GM12878 (cell line): Measurements from ENCODE around the gene MAD1L1. TPM values are rescaled to one million over a fixed set of nuclear protein-coding genes. Genes with fewer than 3 reads are reported as not detected.

Experiments
- ATAC-seq: fragments of 200-7000 bp; cut with Tn5 transposase; 3 replicates; pipeline ENCODE4 v1.9.1; 2020; ENCODE audit warnings: mild to moderate bottlenecking, moderate library complexity
- BruUV-seq: library from RNA; stranded (reverse); fragments of 400-500 nt; replicated peaks from 2 replicates; lab custom pipeline; 2021; lab: Mats Ljungman, UMichigan
- CTCF ChIA-PET: fragments of 300-600 bp; sonication (Branson Sonifier 250); formaldehyde crosslinking; extraction: SDS; loops from one replicate; lab custom pipeline; 2021; ENCODE audit warnings: inconsistent platforms; lab: Yijun Ruan, JAX
- POLR2A ChIA-PET: fragments of 350-600 bp; formaldehyde crosslinking; extraction: SDS; loops from one replicate; lab custom pipeline; 2021; ENCODE audit warnings: inconsistent platforms; lab: Charles Lee
- RAD21 ChIA-PET: fragments of 300-600 bp; sonication (Branson Sonifier 250); formaldehyde crosslinking; loops from one replicate; lab custom pipeline; 2023; ENCODE audit warnings: antibody characterized with exemption; ENCODE audit not compliant: unreplicated experiment; lab: Charles Lee
- SMC1A ChIA-PET: fragments of 300-600 bp; sonication (Branson Sonifier 250); formaldehyde crosslinking; loops from one replicate; lab custom pipeline; 2023; ENCODE audit not compliant: unreplicated experiment, uncharacterized antibody; lab: Charles Lee
- DNase-seq: peaks from one replicate; pipeline ENCODE4 v3.0.0-alpha.2; 2011; ENCODE audit warnings: low read depth, low spot score
- FAIRE-seq: peaks from 3 replicates; lab custom pipeline; 2011; peaks lifted over from hg19 to GRCh38; lab: Jason Lieb, UNC
- H2AFZ ChIP-seq: 2 replicates; pipeline ENCODE4 v1.6.0; 2011; ENCODE audit warnings: low read depth, low read length, control low read depth; ENCODE audit not compliant: control insufficient read depth
- H3K27ac ChIP-seq: 2 replicates; pipeline ENCODE4 v1.5.1; 2011; ENCODE audit warnings: control low read depth; ENCODE audit not compliant: control insufficient read depth, insufficient read depth
- H3K27me3 ChIP-seq, 2 experiments: replicated peaks in 1 of 2; 2 replicates each; pipeline versions ENCODE4 v1.6.0 to v1.6.1; 2011; ENCODE audit warnings: low read length in 1 of 2; ENCODE audit not compliant: control insufficient read depth in 2 of 2, insufficient read depth in 2 of 2
- H3K36me3 ChIP-seq, 2 experiments: 2 replicates each; pipeline ENCODE4 v1.5.1; 2011; ENCODE audit warnings: low read length in 1 of 2; ENCODE audit not compliant: control insufficient read depth in 2 of 2, insufficient read depth in 2 of 2
- H3K4me1 ChIP-seq: 2 replicates; pipeline ENCODE4 v1.6.1; 2011; ENCODE audit warnings: mild to moderate bottlenecking, low read length, moderate library complexity, mixed read lengths; ENCODE audit not compliant: control insufficient read depth, insufficient read depth
- H3K4me2 ChIP-seq: 2 replicates; pipeline ENCODE4 v1.6.0; 2011; ENCODE audit warnings: control low read depth; ENCODE audit not compliant: control insufficient read depth, insufficient read depth
- H3K4me3 ChIP-seq: fragments of 200-600 bp; sonication (generic); 2 replicates; pipeline ENCODE4 v1.5.1; 2016
- H3K79me2 ChIP-seq: 2 replicates; pipeline ENCODE4 v1.6.0; 2011; ENCODE audit warnings: low read length; ENCODE audit not compliant: control insufficient read depth, insufficient read depth
- H3K9ac ChIP-seq: 2 replicates; pipeline ENCODE4 v1.8.0; 2011; ENCODE audit warnings: low read length, control low read depth, mixed read lengths; ENCODE audit not compliant: control insufficient read depth, insufficient read depth
- H3K9me3 ChIP-seq: replicated peaks from 3 replicates; pipeline ENCODE4 v1.5.1; 2011; ENCODE audit warnings: mild to moderate bottlenecking, low read length; ENCODE audit not compliant: control insufficient read depth, insufficient read depth
- H4K20me1 ChIP-seq: 2 replicates; pipeline ENCODE4 v1.6.0; 2011; ENCODE audit not compliant: control insufficient read depth, insufficient read depth
- BCL3 ChIP-seq: IDR thresholded peaks from 2 replicates; pipeline ENCODE4 v1.6.1; 2011; ENCODE audit warnings: borderline replicate concordance, low read depth, mild to moderate bottlenecking, moderate library complexity, low read length; ENCODE audit not compliant: insufficient read depth, poor library complexity, severe bottlenecking
- CHD4 ChIP-seq: fragments of 200-600 bp; sonication (generic); IDR thresholded peaks from 2 replicates; pipeline ENCODE4 v1.6.1; 2016; ENCODE audit warnings: mild to moderate bottlenecking
- FOS ChIP-seq: IDR thresholded peaks from 3 replicates; pipeline ENCODE4 v1.6.1; 2011; ENCODE audit warnings: borderline replicate concordance; ENCODE audit not compliant: insufficient read length; ENCODE audit errors: extremely low read depth
- GATAD2B ChIP-seq: fragments of 450-650 bp; conservative IDR thresholded peaks from 2 replicates; pipeline ENCODE4 v1.6.1; 2017; ENCODE audit warnings: low read depth, mild to moderate bottlenecking, moderate library complexity
- JUNB ChIP-seq: IDR thresholded peaks from 2 replicates; pipeline ENCODE4 v1.6.1; 2016; ENCODE audit warnings: antibody characterized with exemption, mild to moderate bottlenecking
- JUND ChIP-seq: IDR thresholded peaks from 2 replicates; pipeline ENCODE4 v1.6.1; 2012; ENCODE audit warnings: low read depth, mild to moderate bottlenecking, low read length, improper control_type of control experiment, moderate library complexity
- POLR2AphosphoS2 ChIP-seq: IDR thresholded peaks from 2 replicates; pipeline ENCODE4 v1.6.1; 2011; ENCODE audit warnings: low read depth, mild to moderate bottlenecking, low read length, improper control_type of control experiment, moderate library complexity
- RAD51 ChIP-seq: fragments of 450-650 bp; IDR thresholded peaks from 2 replicates; pipeline ENCODE4 v1.6.1; 2016; ENCODE audit warnings: moderate library complexity, mild to moderate bottlenecking, inconsistent platforms
- SMAD1 ChIP-seq: fragments of 450-650 bp; IDR thresholded peaks from 2 replicates; pipeline ENCODE4 v1.6.1; 2018; ENCODE audit warnings: mild to moderate bottlenecking, low read depth; ENCODE audit not compliant: partially characterized antibody
- TCF12 ChIP-seq: IDR thresholded peaks from 2 replicates; pipeline ENCODE4 v1.6.1; 2011; ENCODE audit warnings: low read depth, mild to moderate bottlenecking, low read length
- WRNIP1 ChIP-seq: IDR thresholded peaks from 2 replicates; pipeline ENCODE4 v1.6.1; 2011; ENCODE audit warnings: low read depth, low read length, improper control_type of control experiment, borderline replicate concordance
- ZNF207 ChIP-seq: fragments of 450-650 bp; IDR thresholded peaks from 2 replicates; pipeline ENCODE4 v1.6.1; 2014; ENCODE audit warnings: antibody characterized with exemption, mild to moderate bottlenecking, borderline replicate concordance
- WGBS: methylation state at CpG from one replicate; pipeline ENCODE4 v1.1.6; 2016; ENCODE audit warnings: low lambda C conversion rate; ENCODE audit not compliant: insufficient replicate concordance, insufficient coverage; ENCODE audit errors: missing lambda C conversion rate; 5-methylcytosine and 5-hydroxymethylcytosine counted together
- in situ Hi-C: fragments of 300-500 bp; cut with MboI; formaldehyde crosslinking; loops from 9 replicates; pipeline ENCODE4 v1.14.3; 2018; ENCODE audit warnings: mixed read lengths
- intact Hi-C: fragments of 100-400 bp; cut with micrococcal nuclease; formaldehyde crosslinking; loops from one replicate; pipeline ENCODE4 v1.14.2; 2022; ENCODE audit not compliant: unreplicated experiment
- polyA plus RNA-seq, 11 experiments: library from polyadenylated mRNA; depleted of rRNA in 4 of 11; unstranded in 6 of 11; stranded (reverse) in 5 of 11; fragments of >200 nt; fragmentation: Nextera tagmentation in 4 of 11; fragmentation: Illumina TruSeq in 1 of 11; extraction: Ambion mirVana in 4 of 11; extraction: Trizol in 1 of 11; gene quantifications; 1 replicate in 1 of 11; 2 replicates in 10 of 11; pipeline versions ENCODE4 v1.2.1 to v1.2.3, GENCODE V29; 2011 to 2016; ENCODE audit warnings: inconsistent platforms in 2 of 11, missing spikeins in 2 of 11, low read depth in 1 of 11
- total RNA-seq, 4 experiments: library from RNA; depleted of rRNA in 3 of 4; stranded (reverse); fragments of >200 nt in 3 of 4; fragmentation: Illumina TruSeq in 1 of 4; extraction: Trizol in 1 of 4; gene quantifications; 2 replicates each; pipeline versions ENCODE4 v1.2.1 to v1.2.3, GENCODE V29; 2013 to 2021
- TF ChIP-seq, protein P1 (sequence below): fragments of 150-350 bp; IDR thresholded peaks from 2 replicates; pipeline ENCODE4 v1.6.1; 2014; ENCODE audit warnings: mild to moderate bottlenecking, low read depth, low read length

MAD1L1 gene
- total and polyA plus RNA-seq, 10 of the 15 experiments (the other 5 are each of a cell fraction or from before 2014, with no cell fraction given): 2.2 to 76.8 (median 38.3) TPM

GRCh38 chr7:2282185-2282751 is 49.5 kb upstream of the MAD1L1 start:
- in situ Hi-C loops: no loop called here
- no peak overlapping the region for H3K27ac ChIP-seq
- CTCF ChIA-PET: interaction anchor here (0.6 kb wide), 1 partner anchor 65 kb away, joined by 3 read pairs; no protein-coding TSS in a partner anchor
- no peak for ATAC-seq
- H3K4me3 ChIP-seq: no peak overlapping the region
- SMC1A ChIA-PET: interaction anchor here (1.7 kb wide), 1 partner anchor 45 kb away, joined by 4 read pairs; no protein-coding TSS in a partner anchor
- TSS peak; percentile 57 for BruUV-seq
- POLR2A ChIA-PET: no interaction called here
- H3K79me2 ChIP-seq: peaks cover 30% of the 10 kb centered on the region
- H3K4me1 ChIP-seq: no peaks in the 10 kb centered on the region
- DNase-seq: no peak
- WGBS: 90% methylated on average over 14 of the region's 14 CpGs
- no peak overlapping the region for H3K9ac ChIP-seq
- H3K36me3 ChIP-seq: peaks cover 2 to 3% of the 10 kb centered on the region in 2 experiments; a peak in 2 of 4 replicates
- TF ChIP-seq RAD51: no peak
- TF ChIP-seq JUNB: no peak
- no peak for TF ChIP-seq SMAD1
- no peak for TF ChIP-seq WRNIP1
- TF ChIP-seq GATAD2B: no peak
- no peak for TF ChIP-seq CHD4
- TF ChIP-seq, protein P1, sequence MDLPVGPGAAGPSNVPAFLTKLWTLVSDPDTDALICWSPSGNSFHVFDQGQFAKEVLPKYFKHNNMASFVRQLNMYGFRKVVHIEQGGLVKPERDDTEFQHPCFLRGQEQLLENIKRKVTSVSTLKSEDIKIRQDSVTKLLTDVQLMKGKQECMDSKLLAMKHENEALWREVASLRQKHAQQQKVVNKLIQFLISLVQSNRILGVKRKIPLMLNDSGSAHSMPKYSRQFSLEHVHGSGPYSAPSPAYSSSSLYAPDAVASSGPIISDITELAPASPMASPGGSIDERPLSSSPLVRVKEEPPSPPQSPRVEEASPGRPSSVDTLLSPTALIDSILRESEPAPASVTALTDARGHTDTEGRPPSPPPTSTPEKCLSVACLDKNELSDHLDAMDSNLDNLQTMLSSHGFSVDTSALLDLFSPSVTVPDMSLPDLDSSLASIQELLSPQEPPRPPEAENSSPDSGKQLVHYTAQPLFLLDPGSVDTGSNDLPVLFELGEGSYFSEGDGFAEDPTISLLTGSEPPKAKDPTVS: no peak
- no peak for TF ChIP-seq TCF12
- TF ChIP-seq POLR2AphosphoS2: no peak
- TF ChIP-seq FOS: no peak
- no peak for TF ChIP-seq ZNF207
- TF ChIP-seq JUND: no peak
- TF ChIP-seq BCL3: no peak
- TF ChIP-seq, all 136 proteins: peak for 0
- no peak overlapping the region for H2AFZ ChIP-seq
- no peak for FAIRE-seq
- RAD21 ChIA-PET: no interaction called here
- intact Hi-C loops: no loop called here
- no peaks in the 10 kb centered on the region for H3K9me3 ChIP-seq
- H3K4me2 ChIP-seq: no peak overlapping the region
- H4K20me1 ChIP-seq: no peaks in the 10 kb centered on the region; the same call in 1 of the 2 replicates
- H3K27me3 ChIP-seq: no peaks in the 10 kb centered on the region
